ENCODE results near the gene CPSF4.

GRCh38 chr7:99404235-99404976 is 34.3 kb upstream of the CPSF4 start:
- peak; percentile 15; the same call in 1 of the 2 replicates for TF ChIP-seq POLR2AphosphoS5 (IDR thresholded peaks at IDR 0.05; ENCODE audit: borderline replicate concordance, low read depth, low read length)
- TF ChIP-seq EZH2 (IDR thresholded peaks at IDR 0.05) = no peak

Measured in SK-N-MC (cell line).